Cerebellar nuclear complex (tissue), 1 donor: ENCODE measurements around the gene ERCC3.
"Not testable (repeated sequence)": the region's sequence is repeated elsewhere in the genome, so short reads cannot be mapped to it uniquely, and the experiment has no call there.

Experiments used
- DNase-seq, 2 experiments: peaks; one replicate each; lab custom pipeline; 2025; lab: John Stamatoyannopoulos, UW

ERCC3 gene

GRCh38 chr2:127278959-127279358 is 15.0 kb downstream of the ERCC3 start:
- no peak for DNase-seq

- DNase-seq, result no peak
These were observed 16.9 kb downstream of the ERCC3 start for GRCh38 chr2:127277028-127277427.

- no peak for DNase-seq
These were observed 18.2 kb downstream of the ERCC3 start for GRCh38 chr2:127275789-127276188.

- DNase-seq, result no peak
These were observed 18.6 kb downstream of the ERCC3 start for GRCh38 chr2:127275356-127275755.

GRCh38 chr2:127270663-127271062 is 23.3 kb downstream of the ERCC3 start:
- no peak for DNase-seq

- DNase-seq, result no peak
These were observed 32.0 kb downstream of the ERCC3 start for GRCh38 chr2:127261804-127262406.

GRCh38 chr2:127259355-127259754 is 34.6 kb downstream of the ERCC3 start:
- no peak for DNase-seq

GRCh38 chr2:127256866-127257265 is 37.1 kb downstream of the ERCC3 start:
- DNase-seq, result no peak

GRCh38 chr2:127256381-127256780 is 37.6 kb downstream of the ERCC3 start:
- no peak for DNase-seq

- DNase-seq, result no peak
These were observed 38.2 kb downstream of the ERCC3 start for GRCh38 chr2:127255721-127256120.

- no peak for DNase-seq
These were observed 38.8 kb downstream of the ERCC3 start for GRCh38 chr2:127255146-127255545.

GRCh38 chr2:127254386-127254981 is 39.5 kb downstream of the ERCC3 start:
- DNase-seq, result no peak

- DNase-seq, result not testable (repeated sequence)
These were observed 52.8 kb downstream of the ERCC3 start for GRCh38 chr2:127241184-127241583.

GRCh38 chr2:127239395-127239794 is 54.5 kb downstream of the ERCC3 start:
- no peak for DNase-seq

GRCh38 chr2:127237768-127238167 is 56.2 kb downstream of the ERCC3 start:
- DNase-seq, result not testable (repeated sequence)

GRCh38 chr2:127235082-127235702 is 58.8 kb downstream of the ERCC3 start:
- no peak for DNase-seq

- no peak for DNase-seq
These were observed 60.2 kb downstream of the ERCC3 start for GRCh38 chr2:127233710-127234109.

GRCh38 chr2:127231130-127231865 is 62.6 kb downstream of the ERCC3 start:
- no peak for DNase-seq

- DNase-seq, result no peak
These were observed 64.4 kb downstream of the ERCC3 start for GRCh38 chr2:127229555-127229954.

GRCh38 chr2:127228102-127228501 is 65.8 kb downstream of the ERCC3 start:
- no peak for DNase-seq

- not testable (repeated sequence) for DNase-seq
These were observed 66.7 kb downstream of the ERCC3 start for GRCh38 chr2:127227264-127227660.

- DNase-seq, result no peak
These were observed 67.3 kb downstream of the ERCC3 start for GRCh38 chr2:127226520-127227263.
